ENCODE results near the gene HP. TPM values are rescaled to one million over a fixed set of nuclear protein-coding genes. Genes with fewer than 3 reads are reported as not detected.
"Not testable (repeated sequence)": the region's sequence is repeated elsewhere in the genome, so short reads cannot be mapped to it uniquely, and the experiment has no call there.

Gene HP
- total RNA-seq, 2 experiments from 2014 or later = not detected

GRCh38 chr16:72055911-72056310, 1.6 kb downstream of the HP start:
- Histone ChIP-seq H3K4me3 (ENCODE audit: low read depth, low read length, poor library complexity, severe bottlenecking) (no peak overlapping the region), H3K9me2 (ENCODE audit: insufficient read depth, low read length) (no peaks in the 10 kb centered on the region), H3K27ac (ENCODE audit: low read depth, low read length, poor library complexity, severe bottlenecking) (no peak overlapping the region), H3K9me3 (ENCODE audit: low read length) (no peaks in the 10 kb centered on the region), H3K36me3 (ENCODE audit: insufficient read depth, low read length) (no peaks in the 10 kb centered on the region), H3K79me2 (ENCODE audit: insufficient read depth, low read depth, low read length) (no peaks in the 10 kb centered on the region), H3K4me2 (ENCODE audit: low read length) (no peak overlapping the region), H2AFZ (ENCODE audit: low read length) (no peak overlapping the region), H3K4me1 (ENCODE audit: insufficient read depth, low read length, poor library complexity, severe bottlenecking) (no peaks in the 10 kb centered on the region), H4K20me1 (ENCODE audit: insufficient read depth, low read length) (no peaks in the 10 kb centered on the region)
- TF ChIP-seq EZH2phosphoT487 (IDR thresholded peaks at IDR 0.05; ENCODE audit: borderline replicate concordance, low read depth, low read length) = no peak
- TF ChIP-seq CTCF (conservative IDR thresholded peaks at IDR 0.05; ENCODE audit: low read length) = no peak
- CTCF ChIA-PET (ENCODE audit: unreplicated experiment) = no interaction called here
- no peak for DNase-seq (ENCODE audit: low spot score)
- intact Hi-C loops (cut with micrococcal nuclease; ENCODE audit: unreplicated experiment) = no loop called here
- no TSS peak for BruUV-seq (replicated peaks)
- POLR2A ChIA-PET = interaction anchor here (0.6 kb wide), 1 partner anchor 116 kb away, joined by 3 read pairs; the partner anchor contains the start of gene PMFBP1

DNA sequence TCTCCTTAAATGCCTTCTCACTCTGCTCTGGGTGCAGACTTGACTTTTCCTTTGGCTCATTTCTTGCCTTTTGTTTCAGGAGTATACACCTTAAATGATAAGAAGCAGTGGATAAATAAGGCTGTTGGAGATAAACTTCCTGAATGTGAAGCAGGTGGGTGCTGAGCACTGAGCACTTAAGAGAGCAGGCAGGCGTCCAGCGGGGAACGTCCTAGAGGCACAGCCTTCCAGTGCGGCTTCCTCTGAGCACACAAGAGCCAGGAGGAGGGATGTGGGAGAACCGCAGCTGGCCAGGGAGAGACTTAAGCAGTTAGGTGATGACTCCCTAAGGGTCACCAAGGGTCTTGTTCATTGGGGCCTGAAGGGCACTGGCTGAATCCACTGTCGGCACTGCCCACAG, 3.0 kb downstream of the HP start:
- BruUV-seq (replicated peaks); H3K36me3 ChIP-seq (ENCODE audit: insufficient read depth, low read length); H3K4me3 ChIP-seq (ENCODE audit: low read depth, low read length, poor library complexity, severe bottlenecking); intact Hi-C loops (cut with micrococcal nuclease; ENCODE audit: unreplicated experiment); H3K9me3 ChIP-seq (ENCODE audit: low read length); H2AFZ ChIP-seq (ENCODE audit: low read length); H3K4me1 ChIP-seq (ENCODE audit: insufficient read depth, low read length, poor library complexity, severe bottlenecking); H3K4me2 ChIP-seq (ENCODE audit: low read length); H3K9me2 ChIP-seq (ENCODE audit: insufficient read depth, low read length); CTCF ChIA-PET (ENCODE audit: unreplicated experiment); H4K20me1 ChIP-seq (ENCODE audit: insufficient read depth, low read length); DNase-seq (ENCODE audit: low spot score); POLR2A ChIA-PET; H3K27ac ChIP-seq (ENCODE audit: low read depth, low read length, poor library complexity, severe bottlenecking); H3K79me2 ChIP-seq (ENCODE audit: insufficient read depth, low read depth, low read length): not testable (repeated sequence)

DNA sequence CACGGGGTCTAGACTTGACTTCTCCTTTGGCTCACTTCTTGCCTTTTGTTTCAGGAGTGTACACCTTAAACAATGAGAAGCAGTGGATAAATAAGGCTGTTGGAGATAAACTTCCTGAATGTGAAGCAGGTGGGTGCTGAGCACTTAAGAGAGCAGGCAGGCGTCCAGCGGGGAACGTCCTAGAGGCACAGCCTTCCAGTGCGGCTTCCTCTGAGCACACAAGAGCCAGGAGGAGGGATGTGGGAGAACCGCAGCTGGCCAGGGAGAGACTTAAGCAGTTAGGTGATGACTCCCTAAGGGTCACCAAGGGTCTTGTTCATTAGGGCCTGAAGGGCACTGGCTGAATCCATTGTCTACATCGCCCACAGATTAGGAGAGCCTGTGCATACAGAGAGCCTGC, 4.8 kb downstream of the HP start:
- H3K4me3 ChIP-seq (ENCODE audit: low read depth, low read length, poor library complexity, severe bottlenecking); H4K20me1 ChIP-seq (ENCODE audit: insufficient read depth, low read length); H3K79me2 ChIP-seq (ENCODE audit: insufficient read depth, low read depth, low read length); DNase-seq (ENCODE audit: low spot score); H3K36me3 ChIP-seq (ENCODE audit: insufficient read depth, low read length); H3K4me1 ChIP-seq (ENCODE audit: insufficient read depth, low read length, poor library complexity, severe bottlenecking); POLR2A ChIA-PET; CTCF ChIA-PET (ENCODE audit: unreplicated experiment); H2AFZ ChIP-seq (ENCODE audit: low read length); intact Hi-C loops (cut with micrococcal nuclease; ENCODE audit: unreplicated experiment); H3K9me3 ChIP-seq (ENCODE audit: low read length); BruUV-seq (replicated peaks); H3K9me2 ChIP-seq (ENCODE audit: insufficient read depth, low read length); H3K27ac ChIP-seq (ENCODE audit: low read depth, low read length, poor library complexity, severe bottlenecking); H3K4me2 ChIP-seq (ENCODE audit: low read length): not testable (repeated sequence)

DNA sequence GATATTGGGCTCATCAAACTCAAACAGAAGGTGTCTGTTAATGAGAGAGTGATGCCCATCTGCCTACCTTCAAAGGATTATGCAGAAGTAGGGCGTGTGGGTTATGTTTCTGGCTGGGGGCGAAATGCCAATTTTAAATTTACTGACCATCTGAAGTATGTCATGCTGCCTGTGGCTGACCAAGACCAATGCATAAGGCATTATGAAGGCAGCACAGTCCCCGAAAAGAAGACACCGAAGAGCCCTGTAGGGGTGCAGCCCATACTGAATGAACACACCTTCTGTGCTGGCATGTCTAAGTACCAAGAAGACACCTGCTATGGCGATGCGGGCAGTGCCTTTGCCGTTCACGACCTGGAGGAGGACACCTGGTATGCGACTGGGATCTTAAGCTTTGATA, 6.1 kb downstream of the HP start:
- H3K4me1 ChIP-seq (ENCODE audit: insufficient read depth, low read length, poor library complexity, severe bottlenecking) = no peaks in the 10 kb centered on the region
- ChIA-PET CTCF (ENCODE audit: unreplicated experiment) (no interaction called here), POLR2A (no interaction called here)
- H3K79me2 ChIP-seq (ENCODE audit: insufficient read depth, low read depth, low read length) = no peaks in the 10 kb centered on the region
- BruUV-seq (replicated peaks) = no TSS peak
- no peak overlapping the region for H3K27ac ChIP-seq (ENCODE audit: low read depth, low read length, poor library complexity, severe bottlenecking)
- intact Hi-C loops (cut with micrococcal nuclease; ENCODE audit: unreplicated experiment) = no loop called here
- no peaks in the 10 kb centered on the region for H3K9me2 ChIP-seq (ENCODE audit: insufficient read depth, low read length)
- no peaks in the 10 kb centered on the region for H3K9me3 ChIP-seq (ENCODE audit: low read length)
- no peaks in the 10 kb centered on the region for H4K20me1 ChIP-seq (ENCODE audit: insufficient read depth, low read length)
- no peak overlapping the region for H2AFZ ChIP-seq (ENCODE audit: low read length)
- TF ChIP-seq EZH2phosphoT487 (IDR thresholded peaks at IDR 0.05; ENCODE audit: borderline replicate concordance, low read depth, low read length) = no peak
- DNase-seq (ENCODE audit: low spot score) = no peak
- no peak overlapping the region for H3K4me3 ChIP-seq (ENCODE audit: low read depth, low read length, poor library complexity, severe bottlenecking)
- H3K36me3 ChIP-seq (ENCODE audit: insufficient read depth, low read length) = no peaks in the 10 kb centered on the region
- H3K4me2 ChIP-seq (ENCODE audit: low read length) = no peak overlapping the region

Data from OCI-LY7 (cell line).